Psoas muscle (tissue), 8 donors: ENCODE data around the gene TMPRSS11A. TPM values are rescaled to one million over a fixed set of nuclear protein-coding genes. Genes with fewer than 3 reads are reported as not detected.

Experiments used
- ATAC-seq, 4 donors: fragments of 200-7000 bp; cut with Tn5 transposase; one replicate each; pipeline ENCODE4 v1.9.1; 2020; ENCODE audit warnings: moderate library complexity in 3 of 4, mild to moderate bottlenecking in 2 of 4
- DNase-seq, 2 donors: peaks; one replicate each; pipeline ENCODE4 v3.0.0-alpha.2; 2020
- H3K27ac ChIP-seq: fragments of 200-600 bp; one replicate; pipeline ENCODE4 v1.8.0; 2022
- H3K27me3 ChIP-seq, 3 donors: fragments of 200-600 bp in 1 of 3; one replicate each; pipeline versions ENCODE4 v1.6.1 to v1.8.0; 2013 to 2022; ENCODE audit warnings: low read length in 2 of 3, mild to moderate bottlenecking in 2 of 3, moderate library complexity in 1 of 3; ENCODE audit not compliant: insufficient read depth in 3 of 3
- H3K36me3 ChIP-seq, 2 donors: fragments of 200-600 bp in 1 of 2; one replicate each; pipeline versions ENCODE4 v1.6.1 to v1.8.0; 2013 to 2022; ENCODE audit warnings: low read depth in 1 of 2, mild to moderate bottlenecking in 1 of 2, moderate library complexity in 1 of 2; ENCODE audit not compliant: insufficient read depth in 1 of 2
- H3K4me1 ChIP-seq: fragments of 200-600 bp; one replicate; pipeline ENCODE4 v1.8.0; 2022
- H3K4me3 ChIP-seq: fragments of 200-600 bp; one replicate; pipeline ENCODE4 v1.8.0; 2022; ENCODE audit warnings: mild to moderate bottlenecking
- H3K9me3 ChIP-seq: fragments of 200-600 bp; one replicate; pipeline ENCODE4 v1.8.0; 2022
- WGBS, 3 donors: extraction: QIAGEN DNeasy Blood & Tissue Kit; methylation state at CpG; one replicate each; pipeline versions ENCODE4 v1.1.6 to v1.1.7; 2013; 5-methylcytosine and 5-hydroxymethylcytosine counted together
- intact Hi-C, 2 donors: fragments of 100-400 bp; cut with DNase I; formaldehyde crosslinking; loops; one replicate each; pipeline versions ENCODE4 v1.11.0 to v1.14.2; 2022
- polyA plus RNA-seq, 3 donors: library from polyadenylated mRNA; stranded (reverse); fragments of 200-250 nt; gene quantifications; one replicate each; pipeline ENCODE4 v1.2.3, GENCODE V29; 2013
- total RNA-seq, 4 donors: library from RNA; stranded (reverse); fragmentation: NEBNext Ultra II Directional in 2 of 4; extraction: Animal tissue kit (Norgen Biotek cat#: 25700) in 2 of 4; gene quantifications; one replicate each; pipeline versions ENCODE4 v1.2.1 to v1.2.4, GENCODE V29; 2021 to 2023
- TF ChIP-seq, protein P1 (sequence below): fragments of 200-600 bp; IDR thresholded peaks from one replicate; pipeline ENCODE4 v1.8.0; 2022; ENCODE audit warnings: antibody characterized with exemption
- donor health status: healthy with polysubstance abuse.
- donor health status: DM: no; HTN: no; CAD: no; lungs with moderate emphysema.
- donor health status: Bipolar disorder and iron deficiency.
- donor health status: healthy.
- donor health status: DM: yes; HTN: yes; CAD: no.
- donor health status: DM: no; HTN: no; CAD: no.
- donor health status: DM: no; HTN: no; CAD: no.
- donor health status: DM: yes; HTN: yes; CAD: no.

Gene TMPRSS11A
- total and polyA plus RNA-seq, 7 donors, result not detected

DNA sequence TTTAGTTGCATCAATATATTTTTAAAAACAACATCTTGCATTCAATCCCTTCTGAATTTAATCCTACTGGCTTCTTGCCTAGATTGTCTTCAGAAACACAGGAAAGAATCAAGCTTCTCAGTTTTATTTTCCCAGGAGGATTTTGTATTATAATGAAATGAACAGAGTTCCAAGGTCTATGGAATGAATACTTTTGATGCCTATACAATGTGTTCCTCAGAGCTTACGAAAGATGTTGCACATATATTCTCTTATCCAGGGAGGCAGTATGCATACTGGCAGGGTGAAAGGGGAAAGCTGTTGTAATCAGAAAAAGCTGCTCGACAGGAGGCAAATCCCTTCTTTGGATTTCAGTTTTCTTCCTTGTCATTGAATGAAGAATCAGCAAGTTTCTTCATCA is 88.3 kb downstream of the TMPRSS11A start:
- Histone ChIP-seq H3K36me3 (no peaks in the 10 kb centered on the region), H3K9me3 (no peaks in the 10 kb centered on the region), H3K27ac (no peak overlapping the region), H3K4me1 (no peaks in the 10 kb centered on the region), H3K27me3 (no peaks in the 10 kb centered on the region), H3K4me3 (no peak overlapping the region)
- ATAC-seq (no peak), DNase-seq (no peak)
- TF ChIP-seq, protein P1, sequence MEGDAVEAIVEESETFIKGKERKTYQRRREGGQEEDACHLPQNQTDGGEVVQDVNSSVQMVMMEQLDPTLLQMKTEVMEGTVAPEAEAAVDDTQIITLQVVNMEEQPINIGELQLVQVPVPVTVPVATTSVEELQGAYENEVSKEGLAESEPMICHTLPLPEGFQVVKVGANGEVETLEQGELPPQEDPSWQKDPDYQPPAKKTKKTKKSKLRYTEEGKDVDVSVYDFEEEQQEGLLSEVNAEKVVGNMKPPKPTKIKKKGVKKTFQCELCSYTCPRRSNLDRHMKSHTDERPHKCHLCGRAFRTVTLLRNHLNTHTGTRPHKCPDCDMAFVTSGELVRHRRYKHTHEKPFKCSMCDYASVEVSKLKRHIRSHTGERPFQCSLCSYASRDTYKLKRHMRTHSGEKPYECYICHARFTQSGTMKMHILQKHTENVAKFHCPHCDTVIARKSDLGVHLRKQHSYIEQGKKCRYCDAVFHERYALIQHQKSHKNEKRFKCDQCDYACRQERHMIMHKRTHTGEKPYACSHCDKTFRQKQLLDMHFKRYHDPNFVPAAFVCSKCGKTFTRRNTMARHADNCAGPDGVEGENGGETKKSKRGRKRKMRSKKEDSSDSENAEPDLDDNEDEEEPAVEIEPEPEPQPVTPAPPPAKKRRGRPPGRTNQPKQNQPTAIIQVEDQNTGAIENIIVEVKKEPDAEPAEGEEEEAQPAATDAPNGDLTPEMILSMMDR, result no peak
- WGBS, 3 donors, result 17 to 25% (median 24%) methylated on average over 2 of the region's 2 CpGs
- intact Hi-C loops, result no loop called here

DNA sequence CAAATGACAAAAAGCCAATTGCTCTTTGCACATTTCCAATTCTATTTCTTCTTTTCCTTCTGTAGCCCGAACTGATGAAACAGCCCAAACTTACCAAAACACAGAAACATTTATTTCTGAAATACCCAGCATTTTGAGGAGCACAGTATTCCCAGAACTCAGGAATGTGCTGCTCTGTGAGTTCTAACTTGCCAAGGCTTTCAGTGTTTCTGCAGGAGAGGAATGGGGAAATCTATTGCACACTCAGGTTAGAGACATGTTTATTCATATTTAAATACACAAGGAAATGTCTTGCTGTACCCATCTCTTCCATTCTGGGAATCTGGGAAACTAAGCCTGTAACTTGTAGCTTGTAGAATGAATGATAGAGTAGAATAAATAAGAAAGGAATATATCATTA is 90.2 kb downstream of the TMPRSS11A start:
- intact Hi-C loops, result no loop called here
- no peak overlapping the region for H3K27ac ChIP-seq
- TF ChIP-seq, protein P1, result no peak
- H3K36me3 ChIP-seq, result no peaks in the 10 kb centered on the region
- DNase-seq, result no peak
- WGBS, 3 donors, result 56 to 74% (median 71%) methylated on average over 1 of the region's 1 CpG
- H3K4me1 ChIP-seq, result no peaks in the 10 kb centered on the region
- no peak overlapping the region for H3K4me3 ChIP-seq
- ATAC-seq, result no peak
- H3K27me3 ChIP-seq, result no peaks in the 10 kb centered on the region
- H3K9me3 ChIP-seq, result no peaks in the 10 kb centered on the region

DNA sequence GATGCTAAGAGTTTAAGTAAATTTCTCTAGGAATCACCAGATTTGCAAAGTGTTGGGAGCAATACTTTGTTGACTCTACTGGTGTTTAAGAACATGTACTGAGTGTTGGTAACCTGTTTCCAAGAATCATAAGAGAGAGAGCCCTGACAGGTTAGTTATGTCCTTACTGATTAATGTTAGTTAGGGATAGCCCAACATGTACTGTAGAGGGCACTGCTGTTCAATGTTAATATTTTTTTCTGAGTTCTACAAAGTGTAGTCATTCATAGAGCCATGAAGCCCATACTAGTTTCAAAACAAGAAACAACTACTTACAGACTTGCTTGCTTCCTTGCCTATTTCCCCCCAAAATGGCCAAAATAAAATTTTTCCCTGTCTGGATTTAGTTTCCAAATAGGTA is 91.4 kb downstream of the TMPRSS11A start:
- Histone ChIP-seq H3K4me1 (no peaks in the 10 kb centered on the region), H3K36me3 (no peaks in the 10 kb centered on the region), H3K27me3 (no peaks in the 10 kb centered on the region), H3K4me3 (no peak overlapping the region), H3K27ac (no peak overlapping the region), H3K9me3 (peaks cover under 1% of the 10 kb centered on the region)
- TF ChIP-seq, protein P1, result no peak
- intact Hi-C loops, result no loop called here
- DNase-seq (no peak), ATAC-seq (no peak)

DNA sequence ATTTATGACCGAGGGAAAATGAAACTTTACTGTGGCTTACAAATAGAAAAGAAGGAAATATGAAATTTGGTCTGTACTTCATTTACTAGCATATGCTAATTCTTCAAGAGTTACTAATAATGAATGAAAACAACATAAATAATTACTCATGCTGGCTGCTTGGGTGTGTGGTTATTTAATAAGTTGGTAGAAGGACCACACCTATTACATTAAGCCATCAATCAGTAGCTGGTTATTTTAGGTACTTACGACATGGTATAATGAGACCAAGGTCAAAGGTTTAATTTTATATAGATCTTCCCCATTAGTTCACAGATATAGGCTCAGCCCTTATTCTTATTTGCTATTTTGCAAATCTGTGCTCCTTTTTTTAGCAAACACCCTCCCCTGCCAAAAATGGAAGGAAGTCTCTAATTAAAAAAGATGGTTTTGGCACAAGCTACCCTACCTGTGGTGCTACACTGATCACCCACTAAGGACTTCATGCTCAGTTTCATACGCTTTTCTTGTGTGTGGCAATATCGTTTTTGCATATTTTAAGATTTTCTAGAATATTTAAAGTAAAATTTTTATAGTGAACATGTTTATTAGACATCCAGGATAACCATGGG is 93.6 kb downstream of the TMPRSS11A start:
- intact Hi-C loops, result no loop called here
- Histone ChIP-seq H3K36me3 (no peaks in the 10 kb centered on the region), H3K27ac (no peak overlapping the region), H3K4me1 (no peaks in the 10 kb centered on the region), H3K4me3 (no peak overlapping the region), H3K27me3 (no peaks in the 10 kb centered on the region), H3K9me3 (peaks cover 9% of the 10 kb centered on the region)
- 68 to 76% (median 71%) methylated on average over 4 of the region's 4 CpGs for WGBS, 3 donors
- ATAC-seq (no peak), DNase-seq (no peak)
- TF ChIP-seq, protein P1, result no peak

DNA sequence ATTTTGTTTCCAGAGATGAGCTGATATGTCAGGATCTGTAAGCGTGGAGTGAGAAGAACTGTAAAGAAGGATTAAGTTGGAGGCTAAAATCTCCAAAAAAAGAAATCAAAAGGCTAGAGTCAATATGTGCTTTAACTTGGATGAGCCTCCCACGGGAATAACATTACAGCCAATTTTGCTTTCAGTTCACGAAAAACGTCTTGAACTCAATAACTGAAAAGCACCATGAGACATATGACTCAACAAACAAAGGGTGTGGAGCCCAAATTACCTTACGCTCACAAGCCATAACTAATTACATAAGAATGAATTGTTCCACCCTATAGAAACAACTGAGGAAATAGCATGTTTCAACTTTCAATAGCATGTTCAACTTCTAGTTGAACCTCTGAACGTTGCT is 101.8 kb downstream of the TMPRSS11A start:
- intact Hi-C loops, result no loop called here
- H3K27ac ChIP-seq, result no peak overlapping the region
- DNase-seq, result no peak
- no peaks in the 10 kb centered on the region for H3K4me1 ChIP-seq
- 34 to 42% (median 36%) methylated on average over 6 of the region's 6 CpGs for WGBS, 3 donors
- H3K9me3 ChIP-seq, result peaks cover 5% of the 10 kb centered on the region
- ATAC-seq, result no peak
- TF ChIP-seq, protein P1, result no peak
- no peak overlapping the region for H3K4me3 ChIP-seq
- no peaks in the 10 kb centered on the region for H3K27me3 ChIP-seq
- H3K36me3 ChIP-seq, result no peaks in the 10 kb centered on the region
